OCI-LY3 (cell line): ENCODE results near the gene CORO2B.

ENCODE experiments used
- H2AFZ ChIP-seq: fragments of 200-600, 300-600 bp; shearing (Covaris generic); 2 replicates; pipeline ENCODE4 v1.6.0; 2014; ENCODE audit warnings: antibody characterized with exemption, low read depth, low read length
- H3K27ac ChIP-seq: fragments of 200-600, 300-600 bp; sonication (generic); 2 replicates; pipeline ENCODE4 v1.5.1; 2014; ENCODE audit warnings: mild to moderate bottlenecking, low read length, moderate library complexity, mixed read lengths
- H3K27me3 ChIP-seq: fragments of 200-600, 300-600 bp; sonication (generic); 2 replicates; pipeline ENCODE4 v1.6.1; 2014; ENCODE audit warnings: low read depth, low read length, mixed read lengths
- H3K36me3 ChIP-seq: fragments of 200-600, 300-600 bp; sonication (generic); replicated peaks from 2 replicates; pipeline ENCODE3; 2014; ENCODE audit warnings: low read depth, low read length, mixed read lengths
- H3K4me1 ChIP-seq: fragments of 300-600, 200-600 bp; sonication (generic); 2 replicates; pipeline ENCODE4 v1.6.1; 2014; ENCODE audit warnings: low read length, mixed read lengths
- H3K4me2 ChIP-seq: fragments of 200-600, 300-600 bp; sonication (generic); 2 replicates; pipeline ENCODE4 v1.6.1; 2014; ENCODE audit warnings: low read length, mixed read lengths
- H3K4me3 ChIP-seq: fragments of 300-600, 200-600 bp; sonication (generic); 2 replicates; pipeline ENCODE4 v1.5.1; 2014; ENCODE audit warnings: antibody characterized with exemption, mild to moderate bottlenecking, low read length, moderate library complexity
- H3K79me2 ChIP-seq: fragments of 300-600, 200-600 bp; shearing (Covaris generic); 2 replicates; pipeline ENCODE4 v1.6.1; 2014; ENCODE audit warnings: mild to moderate bottlenecking, low read length, mixed read lengths
- H3K9ac ChIP-seq: fragments of 300-600, 200-600 bp; shearing (Covaris generic); 2 replicates; pipeline ENCODE4 v1.6.0; 2014; ENCODE audit warnings: mild to moderate bottlenecking, low read length, moderate library complexity
- H3K9me3 ChIP-seq: fragments of 200-600, 300-600 bp; shearing (Covaris generic); 2 replicates; pipeline ENCODE4 v1.6.1; 2014; ENCODE audit warnings: low read length, mixed read lengths; ENCODE audit not compliant: insufficient read depth
- H4K20me1 ChIP-seq: fragments of 200-600, 300-600 bp; sonication (generic); 2 replicates; pipeline ENCODE4 v1.6.1; 2016; ENCODE audit warnings: low read length, mixed read lengths; ENCODE audit not compliant: insufficient read depth
- EZH2phosphoT487 ChIP-seq: fragments of 200-600 bp; shearing (Covaris generic); IDR thresholded peaks from 2 replicates; pipeline ENCODE4 v1.6.1; 2018; ENCODE audit warnings: antibody characterized with exemption, mixed run types, low read depth
- TF ChIP-seq, protein P1 (sequence below): fragments of 200-600, 300-600 bp; sonication (generic); IDR thresholded peaks from 2 replicates; pipeline ENCODE4 v1.5.1; 2014; ENCODE audit warnings: antibody characterized with exemption, low read length, low read depth

CORO2B gene

DNA sequence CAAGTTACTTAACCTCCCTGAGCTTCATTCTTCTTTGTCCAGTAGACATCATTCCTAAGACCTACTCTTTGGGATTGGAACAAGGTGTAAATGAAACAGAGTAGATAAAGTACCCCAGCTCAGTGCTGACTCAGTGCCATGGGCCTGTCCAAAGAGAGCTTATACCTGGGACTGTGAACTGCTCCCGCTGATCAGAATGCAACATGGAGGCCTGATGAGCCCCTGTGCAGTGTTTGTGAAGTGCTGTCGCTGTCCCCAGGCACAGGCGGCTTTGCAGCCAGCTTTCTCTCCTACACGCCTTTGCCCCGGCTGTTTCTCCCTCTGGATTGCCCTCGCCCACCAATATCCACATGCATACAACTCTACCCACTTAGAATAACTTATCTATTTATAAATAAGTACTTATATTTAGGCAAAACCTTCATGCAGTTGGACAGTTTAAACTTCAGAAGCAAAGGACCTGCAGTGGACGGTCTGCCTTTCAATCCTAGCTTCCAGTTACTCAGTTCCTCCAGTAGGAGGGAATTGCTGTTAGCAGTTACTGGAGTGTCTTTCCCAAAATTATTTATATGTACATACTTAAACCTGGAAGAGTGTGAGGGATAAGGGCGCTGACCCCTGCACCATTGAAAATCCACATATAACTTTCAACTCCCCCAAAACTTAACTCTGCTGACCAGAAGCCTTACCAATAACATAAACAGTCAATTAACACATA is 80.0 kb downstream of the CORO2B start:
- H3K27ac ChIP-seq: no peak overlapping the region

DNA sequence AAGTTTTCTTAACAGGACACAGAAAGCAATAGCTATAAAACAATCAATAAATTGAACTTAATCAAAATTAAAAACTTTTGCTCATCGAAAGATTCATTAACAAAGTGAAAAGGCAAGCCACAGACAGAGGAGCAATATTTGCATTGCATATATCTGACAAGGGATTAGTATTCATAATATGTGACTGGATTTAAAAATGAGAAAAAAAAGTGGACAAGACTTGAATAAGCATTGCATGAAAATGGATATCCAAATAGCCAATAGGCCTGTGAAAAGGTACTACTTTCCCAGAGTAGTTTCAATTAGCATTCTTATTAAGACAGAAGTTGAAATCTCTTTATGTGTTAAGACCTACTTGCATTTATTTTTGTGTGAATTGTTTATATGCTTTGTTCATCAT is 84.7 kb downstream of the CORO2B start:
- H3K4me3 ChIP-seq: no peak overlapping the region
- peaks cover 4% of the 10 kb centered on the region; the same call in 1 of the 2 replicates for H3K27me3 ChIP-seq
- H3K9ac ChIP-seq: no peak overlapping the region
- TF ChIP-seq, protein P1, sequence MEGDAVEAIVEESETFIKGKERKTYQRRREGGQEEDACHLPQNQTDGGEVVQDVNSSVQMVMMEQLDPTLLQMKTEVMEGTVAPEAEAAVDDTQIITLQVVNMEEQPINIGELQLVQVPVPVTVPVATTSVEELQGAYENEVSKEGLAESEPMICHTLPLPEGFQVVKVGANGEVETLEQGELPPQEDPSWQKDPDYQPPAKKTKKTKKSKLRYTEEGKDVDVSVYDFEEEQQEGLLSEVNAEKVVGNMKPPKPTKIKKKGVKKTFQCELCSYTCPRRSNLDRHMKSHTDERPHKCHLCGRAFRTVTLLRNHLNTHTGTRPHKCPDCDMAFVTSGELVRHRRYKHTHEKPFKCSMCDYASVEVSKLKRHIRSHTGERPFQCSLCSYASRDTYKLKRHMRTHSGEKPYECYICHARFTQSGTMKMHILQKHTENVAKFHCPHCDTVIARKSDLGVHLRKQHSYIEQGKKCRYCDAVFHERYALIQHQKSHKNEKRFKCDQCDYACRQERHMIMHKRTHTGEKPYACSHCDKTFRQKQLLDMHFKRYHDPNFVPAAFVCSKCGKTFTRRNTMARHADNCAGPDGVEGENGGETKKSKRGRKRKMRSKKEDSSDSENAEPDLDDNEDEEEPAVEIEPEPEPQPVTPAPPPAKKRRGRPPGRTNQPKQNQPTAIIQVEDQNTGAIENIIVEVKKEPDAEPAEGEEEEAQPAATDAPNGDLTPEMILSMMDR: no peak
- no peak for TF ChIP-seq EZH2phosphoT487
- H3K4me1 ChIP-seq: peaks cover 9% of the 10 kb centered on the region; the same call in 1 of the 2 replicates
- H4K20me1 ChIP-seq: no peaks in the 10 kb centered on the region
- no peak overlapping the region for H3K4me2 ChIP-seq
- no peaks in the 10 kb centered on the region for H3K36me3 ChIP-seq
- H3K9me3 ChIP-seq: no peaks in the 10 kb centered on the region
- H3K27ac ChIP-seq: no peak overlapping the region
- H3K79me2 ChIP-seq: no peaks in the 10 kb centered on the region
- no peak overlapping the region for H2AFZ ChIP-seq

More for the DNA sequence above, 80.0 kb downstream of the CORO2B start:
- Histone ChIP-seq H3K79me2 (no peaks in the 10 kb centered on the region), H3K4me2 (no peak overlapping the region), H3K9ac (no peak overlapping the region), H3K9me3 (no peaks in the 10 kb centered on the region), H3K4me1 (no peaks in the 10 kb centered on the region), H3K27me3 (peaks cover 5% of the 10 kb centered on the region; the same call in 1 of the 2 replicates), H3K4me3 (no peak overlapping the region), H3K36me3 (no peaks in the 10 kb centered on the region), H2AFZ (no peak overlapping the region), H4K20me1 (no peaks in the 10 kb centered on the region)
- TF ChIP-seq, protein P1: no peak
- no peak for TF ChIP-seq EZH2phosphoT487

DNA sequence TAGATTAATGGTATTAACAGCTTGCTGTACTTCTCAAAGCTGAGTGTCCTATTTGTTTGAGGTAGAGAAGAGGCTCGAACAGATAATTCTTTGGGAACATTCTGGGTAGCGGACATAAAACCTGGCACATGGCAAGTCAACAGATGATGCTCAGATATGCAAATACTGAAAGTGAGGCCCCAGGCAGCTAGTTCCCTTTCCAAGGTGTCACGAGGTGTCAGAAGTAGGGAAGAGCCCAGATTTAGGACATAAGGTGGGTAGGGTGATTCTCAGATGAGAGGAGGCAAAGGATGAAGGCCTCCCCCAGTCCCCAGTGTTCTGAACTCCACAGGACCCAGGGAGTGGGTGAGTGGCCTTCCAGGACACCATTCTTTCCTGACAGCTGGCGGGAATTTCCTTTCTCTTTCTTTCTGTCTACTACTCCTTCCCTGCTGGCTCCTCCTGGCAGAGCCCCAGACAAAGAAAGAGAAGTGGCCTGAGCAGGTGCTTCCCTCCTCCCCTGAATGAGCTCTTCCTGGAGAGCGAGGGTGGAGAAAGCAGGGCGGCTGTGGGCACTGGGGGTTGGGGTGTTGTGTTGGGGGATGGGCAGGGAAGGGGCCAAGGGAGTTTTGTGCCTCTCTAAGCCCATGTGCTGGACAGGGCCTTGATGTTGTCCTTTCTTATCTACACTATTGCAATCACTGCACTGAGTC is 87.5 kb downstream of the CORO2B start:
- no peak overlapping the region for H3K27ac ChIP-seq
- no peak overlapping the region for H3K4me2 ChIP-seq
- no peaks in the 10 kb centered on the region for H3K36me3 ChIP-seq
- peaks cover 9% of the 10 kb centered on the region; the same call in 1 of the 2 replicates for H3K4me1 ChIP-seq
- no peaks in the 10 kb centered on the region for H3K9me3 ChIP-seq
- H3K9ac ChIP-seq: no peak overlapping the region
- H4K20me1 ChIP-seq: no peaks in the 10 kb centered on the region
- TF ChIP-seq EZH2phosphoT487: no peak
- TF ChIP-seq, protein P1: no peak
- no peak overlapping the region for H2AFZ ChIP-seq
- H3K27me3 ChIP-seq: peaks cover 8% of the 10 kb centered on the region; the same call in 1 of the 2 replicates
- H3K4me3 ChIP-seq: no peak overlapping the region
- no peaks in the 10 kb centered on the region for H3K79me2 ChIP-seq

DNA sequence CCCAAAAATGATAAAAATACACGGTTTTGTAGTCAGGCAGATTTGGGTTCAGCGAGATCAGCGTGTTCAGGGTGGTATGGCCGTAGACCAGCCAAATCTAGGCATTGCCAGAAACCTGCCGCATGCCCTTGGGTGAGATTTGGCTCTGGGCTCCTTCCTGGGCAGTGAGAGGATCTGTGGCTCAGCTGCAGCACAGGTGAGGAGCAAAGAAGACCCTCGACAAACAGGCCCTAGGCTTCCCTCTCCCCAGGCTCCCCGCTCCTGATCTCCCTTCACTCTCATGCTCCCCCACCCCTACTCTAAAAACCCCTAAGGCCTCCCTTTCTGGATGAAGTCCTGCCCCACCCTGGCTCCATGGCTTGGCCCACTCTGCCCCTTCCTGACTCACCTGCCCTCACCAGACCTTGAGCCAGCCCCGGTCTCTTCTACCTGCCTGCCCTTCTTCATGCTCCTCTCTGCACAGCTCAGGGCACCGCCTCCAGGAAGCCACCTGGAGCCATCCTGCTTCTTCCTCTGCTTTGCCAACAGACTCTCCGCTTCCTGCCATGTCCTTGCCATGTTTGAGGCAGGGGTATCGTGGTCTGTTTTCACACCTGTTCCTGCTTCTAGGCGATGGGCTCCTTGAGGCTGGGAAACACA is 88.1 kb downstream of the CORO2B start:
- no peaks in the 10 kb centered on the region for H3K9me3 ChIP-seq
- H2AFZ ChIP-seq: no peak overlapping the region
- H3K79me2 ChIP-seq: no peaks in the 10 kb centered on the region
- no peak overlapping the region for H3K9ac ChIP-seq
- H3K4me1 ChIP-seq: peaks cover 9% of the 10 kb centered on the region; the same call in 1 of the 2 replicates
- TF ChIP-seq EZH2phosphoT487: no peak
- H3K27ac ChIP-seq: no peak overlapping the region
- H4K20me1 ChIP-seq: no peaks in the 10 kb centered on the region
- no peak overlapping the region for H3K4me2 ChIP-seq
- H3K4me3 ChIP-seq: no peak overlapping the region
- H3K36me3 ChIP-seq: no peaks in the 10 kb centered on the region
- H3K27me3 ChIP-seq: peaks cover 13% of the 10 kb centered on the region; the same call in 1 of the 2 replicates
